ENCODE measurements around the gene CDR2L.

The CDR2L gene

GRCh38 chr17:75046407-75047289 lies 59.2 kb downstream of the CDR2L start, which contains the start of the genes ATP5PD and KCTD2:
ATP5PD (minus strand) TSS chr17:75046969; CDS start chr17:75042650, 4,319 bp downstream.
KCTD2 (plus strand) TSS chr17:75047225; CDS start chr17:75047251, 26 bp downstream.
- peak; percentile 97 for DNase-seq
- Mint-ChIP-seq H3K27me3 (no peaks in the 10 kb centered on the region), H3K4me3 (peak within 1 kb of the TSS; percentile 98), H3K4me1 (ENCODE audit: low read depth) (peaks cover 46% of the 10 kb centered on the region), H3K27ac (peak within 1 kb of the TSS; percentile 99), H3K36me3 (ENCODE audit: low read depth) (peaks cover 52% of the 10 kb centered on the region), H3K9me3 (no peaks in the 10 kb centered on the region)

GRCh38 chr17:75047398-75048098 lies 60.1 kb downstream of the CDR2L start:
- Mint-ChIP-seq H3K9me3 (no peaks in the 10 kb centered on the region), H3K36me3 (ENCODE audit: low read depth) (peaks cover 51% of the 10 kb centered on the region), H3K27ac (peak overlapping the region; percentile 91), H3K4me1 (ENCODE audit: low read depth) (peaks cover 46% of the 10 kb centered on the region), H3K27me3 (no peaks in the 10 kb centered on the region), H3K4me3 (peak overlapping the region; percentile 87)
- peak; percentile 62 for DNase-seq

GRCh38 chr17:75048249-75048878 lies 60.9 kb downstream of the CDR2L start:
- Mint-ChIP-seq H3K4me1 (ENCODE audit: low read depth) (peaks cover 46% of the 10 kb centered on the region), H3K27me3 (no peaks in the 10 kb centered on the region), H3K4me3 (peak overlapping the region; percentile 87), H3K36me3 (ENCODE audit: low read depth) (peaks cover 57% of the 10 kb centered on the region), H3K27ac (peak overlapping the region; percentile 91), H3K9me3 (no peaks in the 10 kb centered on the region)
- DNase-seq: no peak

- H3K27me3 Mint-ChIP-seq: no peaks in the 10 kb centered on the region
- DNase-seq: no peak
- peak overlapping the region; percentile 87 for H3K4me3 Mint-ChIP-seq
- peak overlapping the region; percentile 58 for H3K27ac Mint-ChIP-seq
- peaks cover 59% of the 10 kb centered on the region for H3K36me3 Mint-ChIP-seq (ENCODE audit: low read depth)
- peaks cover 42% of the 10 kb centered on the region for H3K4me1 Mint-ChIP-seq (ENCODE audit: low read depth)
- H3K9me3 Mint-ChIP-seq: no peaks in the 10 kb centered on the region
Observed at GRCh38 chr17:75049057-75049456, 61.6 kb downstream of the CDR2L start.

GRCh38 chr17:75049706-75050105 lies 62.3 kb downstream of the CDR2L start:
- no peaks in the 10 kb centered on the region for H3K27me3 Mint-ChIP-seq
- H3K27ac Mint-ChIP-seq: peak overlapping the region; percentile 58
- peaks cover 63% of the 10 kb centered on the region for H3K36me3 Mint-ChIP-seq (ENCODE audit: low read depth)
- peaks cover 39% of the 10 kb centered on the region for H3K4me1 Mint-ChIP-seq (ENCODE audit: low read depth)
- peak overlapping the region; percentile 8 for H3K4me3 Mint-ChIP-seq
- no peaks in the 10 kb centered on the region for H3K9me3 Mint-ChIP-seq
- no peak for DNase-seq

- no peak for DNase-seq
- no peak overlapping the region for H3K4me3 Mint-ChIP-seq
- H3K4me1 Mint-ChIP-seq (ENCODE audit: low read depth): peaks cover 32% of the 10 kb centered on the region
- H3K36me3 Mint-ChIP-seq (ENCODE audit: low read depth): peaks cover 68% of the 10 kb centered on the region
- no peaks in the 10 kb centered on the region for H3K9me3 Mint-ChIP-seq
- no peaks in the 10 kb centered on the region for H3K27me3 Mint-ChIP-seq
- no peak overlapping the region for H3K27ac Mint-ChIP-seq
Observed at GRCh38 chr17:75051941-75052340, 64.5 kb downstream of the CDR2L start.
